Hippocampal formation (tissue), 2 donors: ENCODE results near the gene RFC2.
A peak's percentile ranks its signal among the peaks of the same experiment; 100 is the strongest.

Experiments
- DNase-seq, 2 donors: peaks; one replicate each; lab custom pipeline; 2025; lab: John Stamatoyannopoulos, UW

Gene RFC2

GRCh38 chr7:74254129-74254857 lies at the start of gene RFC2:
RFC2 (minus strand) TSS chr7:74254399; CDS start chr7:74254383, 16 bp downstream.
- DNase-seq: peak; percentile 92 to 94

GRCh38 chr7:74302745-74303221 lies 48.6 kb upstream of the RFC2 start:
- no peak for DNase-seq

- DNase-seq: no peak
Measured at GRCh38 chr7:74300926-74301325, 46.7 kb upstream of the RFC2 start.

- DNase-seq: no peak
Measured at GRCh38 chr7:74299401-74299800, 45.2 kb upstream of the RFC2 start.

GRCh38 chr7:74297516-74298233 lies 43.5 kb upstream of the RFC2 start:
- no peak for DNase-seq

GRCh38 chr7:74294191-74294998 lies 40.2 kb upstream of the RFC2 start:
- DNase-seq: no peak

GRCh38 chr7:74293577-74293908 lies 39.3 kb upstream of the RFC2 start:
- DNase-seq: no peak

- DNase-seq: no peak
Measured at GRCh38 chr7:74292757-74293576, 38.8 kb upstream of the RFC2 start.

GRCh38 chr7:74291535-74291934 lies 37.3 kb upstream of the RFC2 start:
- no peak for DNase-seq

GRCh38 chr7:74290981-74291441 lies 36.8 kb upstream of the RFC2 start:
- no peak for DNase-seq

- no peak for DNase-seq
Measured at GRCh38 chr7:74290553-74290950, 36.4 kb upstream of the RFC2 start.

- DNase-seq: peak in 1 of 2 donors; percentile 39
Measured at GRCh38 chr7:74289659-74290552, 35.7 kb upstream of the RFC2 start.

GRCh38 chr7:74289018-74289658 lies 34.9 kb upstream of the RFC2 start, which contains the start of gene CLIP2:
CLIP2 (plus strand) TSS chr7:74289407; CDS start chr7:74317547, 28,140 bp downstream.
- DNase-seq: peak; percentile 80 to 89

GRCh38 chr7:74288034-74288881 lies 34.1 kb upstream of the RFC2 start:
- no peak for DNase-seq

- DNase-seq: no peak
Measured at GRCh38 chr7:74287303-74288033, 33.3 kb upstream of the RFC2 start.

GRCh38 chr7:74286131-74286530 lies 31.9 kb upstream of the RFC2 start:
- no peak for DNase-seq

- no peak for DNase-seq
Measured at GRCh38 chr7:74284781-74285259, 30.6 kb upstream of the RFC2 start.

- DNase-seq: peak in 1 of 2 donors; percentile 35
Measured at GRCh38 chr7:74283858-74284447, 29.8 kb upstream of the RFC2 start.
